ENCODE results near the gene JAM3.
"Not testable (repeated sequence)": the region's sequence is repeated elsewhere in the genome, so short reads cannot be mapped to it uniquely, and the experiment has no call there.

GRCh38 chr11:134081258-134081657 lies 12.4 kb downstream of the JAM3 start:
- TF ChIP-seq RAD21 (IDR thresholded peaks at IDR 0.05; ENCODE audit: low read length); JUND (IDR thresholded peaks at IDR 0.05); CTCF (IDR thresholded peaks at IDR 0.05); EP300 (IDR thresholded peaks at IDR 0.05; ENCODE audit: borderline replicate concordance in 1 of 2, low read depth in 1 of 2, low read length in 1 of 2); USF1 (IDR thresholded peaks at IDR 0.05; ENCODE audit: borderline replicate concordance, low read depth); FOSL2 (IDR thresholded peaks at IDR 0.05; ENCODE audit: borderline replicate concordance, low read depth); TCF12 (IDR thresholded peaks at IDR 0.05); POLR2AphosphoS5 (IDR thresholded peaks at IDR 0.05; ENCODE audit: low read depth, low read length); RFX5 (IDR thresholded peaks at IDR 0.05; ENCODE audit: low read length); MAX (IDR thresholded peaks at IDR 0.05; ENCODE audit: low read depth); TAF1 (IDR thresholded peaks at IDR 0.05; ENCODE audit: borderline replicate concordance, low read depth, low read length); RXRA (IDR thresholded peaks at IDR 0.05; ENCODE audit: borderline replicate concordance, low read depth): not testable (repeated sequence)
